Epithelial cell of proximal tubule (primary cell): ENCODE results near the gene PROSER3. TPM values are rescaled to one million over a fixed set of nuclear protein-coding genes. Genes with fewer than 3 reads are reported as not detected.
A peak's percentile ranks its signal among the peaks of the same experiment; 100 is the strongest.

Experiments used
- DNase-seq: peaks from one replicate; pipeline ENCODE4 v3.0.0-alpha.2; 2011; ENCODE audit warnings: low read depth
- H3K4me3 ChIP-seq: 2 replicates; pipeline ENCODE4 v1.5.1; 2011; ENCODE audit warnings: low read depth, mild to moderate bottlenecking, low read length
- total RNA-seq: library from RNA; depleted of rRNA; stranded (reverse); fragments of >200 nt; gene quantifications from 2 replicates; pipeline ENCODE4 v1.2.3, GENCODE V29; 2015
- TF ChIP-seq, protein P1 (sequence below): conservative IDR thresholded peaks from 2 replicates; pipeline ENCODE4 v1.5.1; 2012; ENCODE audit warnings: low read depth, mild to moderate bottlenecking, low read length

The PROSER3 gene
- total RNA-seq, 1 donor from 2014 or later = 14.7 TPM

DNA sequence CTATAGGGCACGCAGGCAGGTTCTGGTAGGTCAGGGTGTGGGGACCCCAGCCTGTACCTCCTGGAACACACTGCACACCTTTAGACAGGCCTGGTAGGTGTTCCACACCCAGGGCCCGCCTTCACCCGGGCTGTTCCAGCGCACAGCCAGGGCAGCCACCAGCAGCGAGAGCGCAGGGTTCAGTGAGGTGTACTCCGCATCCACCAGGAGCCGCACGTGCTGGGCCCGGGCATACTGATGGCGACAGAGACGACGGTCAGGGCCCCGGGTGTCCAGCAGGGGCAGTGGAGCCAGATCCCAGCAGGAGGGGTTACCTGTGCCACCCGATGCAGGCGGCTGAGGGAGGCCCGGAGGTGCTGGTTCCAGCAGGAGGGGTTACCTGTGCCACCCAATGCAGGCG, 48.6 kb downstream of the PROSER3 start:
- TF ChIP-seq, protein P1, sequence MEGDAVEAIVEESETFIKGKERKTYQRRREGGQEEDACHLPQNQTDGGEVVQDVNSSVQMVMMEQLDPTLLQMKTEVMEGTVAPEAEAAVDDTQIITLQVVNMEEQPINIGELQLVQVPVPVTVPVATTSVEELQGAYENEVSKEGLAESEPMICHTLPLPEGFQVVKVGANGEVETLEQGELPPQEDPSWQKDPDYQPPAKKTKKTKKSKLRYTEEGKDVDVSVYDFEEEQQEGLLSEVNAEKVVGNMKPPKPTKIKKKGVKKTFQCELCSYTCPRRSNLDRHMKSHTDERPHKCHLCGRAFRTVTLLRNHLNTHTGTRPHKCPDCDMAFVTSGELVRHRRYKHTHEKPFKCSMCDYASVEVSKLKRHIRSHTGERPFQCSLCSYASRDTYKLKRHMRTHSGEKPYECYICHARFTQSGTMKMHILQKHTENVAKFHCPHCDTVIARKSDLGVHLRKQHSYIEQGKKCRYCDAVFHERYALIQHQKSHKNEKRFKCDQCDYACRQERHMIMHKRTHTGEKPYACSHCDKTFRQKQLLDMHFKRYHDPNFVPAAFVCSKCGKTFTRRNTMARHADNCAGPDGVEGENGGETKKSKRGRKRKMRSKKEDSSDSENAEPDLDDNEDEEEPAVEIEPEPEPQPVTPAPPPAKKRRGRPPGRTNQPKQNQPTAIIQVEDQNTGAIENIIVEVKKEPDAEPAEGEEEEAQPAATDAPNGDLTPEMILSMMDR = no peak
- no peak for DNase-seq
- no peak overlapping the region for H3K4me3 ChIP-seq

DNA sequence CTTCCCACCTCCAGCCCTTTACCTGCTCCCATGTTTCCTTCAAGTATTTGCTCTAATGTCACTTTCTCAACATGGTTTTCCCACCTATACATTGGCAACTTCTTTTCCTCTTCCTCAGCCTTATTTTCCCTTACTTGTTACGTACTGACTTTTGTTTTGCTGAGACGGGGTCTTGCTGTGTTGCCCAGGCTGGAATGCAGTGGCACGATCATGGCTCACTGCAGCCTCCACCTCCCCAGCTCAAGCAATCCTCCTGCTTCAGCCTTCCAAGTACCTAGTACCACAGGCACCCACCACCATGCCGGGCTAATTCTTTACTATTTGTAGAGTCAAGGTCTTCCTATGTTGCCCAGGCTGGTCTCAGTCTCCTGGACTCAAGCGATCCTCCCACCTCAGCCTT, 49.7 kb downstream of the PROSER3 start:
- H3K4me3 ChIP-seq = no peak overlapping the region
- no peak for DNase-seq
- TF ChIP-seq, protein P1 = no peak

DNA sequence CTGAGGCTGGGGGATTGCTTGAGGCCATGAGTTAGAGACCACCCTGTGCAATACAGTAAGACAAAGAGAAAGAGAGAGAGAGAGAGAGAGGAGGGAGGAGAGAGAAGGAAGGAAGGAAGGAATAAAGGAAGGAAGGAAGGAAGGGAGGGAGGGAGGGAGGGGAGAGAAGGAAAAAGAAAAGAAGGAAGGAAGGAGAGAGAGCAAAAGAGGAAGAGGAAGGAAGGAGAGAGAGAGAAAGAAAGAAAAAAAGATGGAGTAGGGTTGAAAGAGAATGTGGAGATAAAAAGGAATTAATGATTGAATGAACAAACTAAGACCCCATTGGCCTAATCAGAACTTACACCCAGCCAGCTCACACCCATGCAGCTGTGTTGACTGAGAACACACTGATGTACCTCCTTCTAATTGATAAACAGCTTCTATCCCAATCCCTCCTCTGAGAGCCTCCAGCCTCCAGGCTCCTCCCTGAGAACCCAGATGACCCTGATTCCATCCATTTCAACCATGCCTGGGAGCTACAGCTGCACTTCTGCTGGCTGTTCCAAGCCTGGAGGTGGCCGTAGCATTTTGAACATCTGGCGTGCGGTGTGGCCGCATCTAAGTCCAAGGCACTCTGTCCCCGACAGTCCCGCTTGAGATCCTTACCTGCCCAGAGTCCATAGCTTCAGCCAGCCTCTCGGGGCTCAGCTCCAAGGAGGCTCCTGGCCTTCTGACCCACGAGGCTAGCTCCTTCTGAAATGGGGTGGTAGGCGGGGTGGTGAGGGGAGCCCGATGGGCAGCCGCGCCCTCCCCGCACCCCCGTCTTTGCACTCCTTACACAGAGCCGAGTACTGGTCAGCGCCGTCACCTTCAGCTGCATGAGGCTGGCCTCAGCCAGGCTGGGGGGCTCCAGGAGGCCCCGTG, 53.6 kb downstream of the PROSER3 start:
- peak overlapping the region; percentile 38 for H3K4me3 ChIP-seq
- TF ChIP-seq, protein P1 = no peak
- DNase-seq = no peak

DNA sequence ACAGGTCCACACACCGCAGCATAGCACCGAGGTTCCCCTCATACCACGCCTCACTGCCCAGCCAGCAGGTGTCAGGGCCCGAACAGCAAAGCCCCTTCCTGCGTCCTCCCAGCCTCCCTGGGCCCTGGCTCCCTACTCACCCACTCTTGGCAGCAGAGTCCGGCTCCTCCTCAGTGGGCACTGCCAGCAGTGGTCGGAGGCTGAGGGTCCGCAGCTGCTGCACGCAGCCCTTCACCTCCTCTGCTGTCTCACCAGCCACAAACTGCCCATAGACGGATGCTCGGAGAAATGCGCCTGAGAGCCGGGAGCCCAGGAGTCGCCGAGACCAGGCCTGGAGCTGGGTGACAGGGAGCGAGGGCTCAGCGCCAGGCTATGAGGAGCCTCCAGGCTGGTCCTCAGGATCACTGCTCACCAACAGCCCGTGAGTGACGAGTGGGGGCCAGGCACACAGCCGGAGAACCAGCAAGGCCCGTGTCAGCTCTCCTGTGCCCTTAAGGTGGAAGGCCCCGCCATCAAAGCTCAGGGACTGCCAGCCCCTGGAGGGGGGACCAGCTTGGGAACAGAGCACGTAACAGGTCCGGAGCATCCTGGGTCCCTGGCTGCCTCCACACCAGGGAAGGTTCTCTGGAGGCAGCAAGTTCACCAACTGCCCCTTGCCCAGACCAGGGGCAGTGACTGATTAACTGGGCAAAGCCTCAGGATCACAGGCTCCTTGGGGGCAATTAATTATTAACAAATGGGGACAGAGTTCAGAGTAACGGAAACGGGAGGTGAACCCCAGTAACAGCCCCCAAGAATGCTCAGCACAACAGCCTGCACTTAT, 54.5 kb downstream of the PROSER3 start, which contains the start of gene PRODH2:
TSS of gene PRODH2 (minus strand) at position 626 of the 823 bp plus-strand sequence. CDS start at position 586, 40 bp downstream.
- DNase-seq = no peak
- TF ChIP-seq, protein P1 = peak; percentile 13
- H3K4me3 ChIP-seq = peak within 1 kb of the TSS; percentile 38

DNA sequence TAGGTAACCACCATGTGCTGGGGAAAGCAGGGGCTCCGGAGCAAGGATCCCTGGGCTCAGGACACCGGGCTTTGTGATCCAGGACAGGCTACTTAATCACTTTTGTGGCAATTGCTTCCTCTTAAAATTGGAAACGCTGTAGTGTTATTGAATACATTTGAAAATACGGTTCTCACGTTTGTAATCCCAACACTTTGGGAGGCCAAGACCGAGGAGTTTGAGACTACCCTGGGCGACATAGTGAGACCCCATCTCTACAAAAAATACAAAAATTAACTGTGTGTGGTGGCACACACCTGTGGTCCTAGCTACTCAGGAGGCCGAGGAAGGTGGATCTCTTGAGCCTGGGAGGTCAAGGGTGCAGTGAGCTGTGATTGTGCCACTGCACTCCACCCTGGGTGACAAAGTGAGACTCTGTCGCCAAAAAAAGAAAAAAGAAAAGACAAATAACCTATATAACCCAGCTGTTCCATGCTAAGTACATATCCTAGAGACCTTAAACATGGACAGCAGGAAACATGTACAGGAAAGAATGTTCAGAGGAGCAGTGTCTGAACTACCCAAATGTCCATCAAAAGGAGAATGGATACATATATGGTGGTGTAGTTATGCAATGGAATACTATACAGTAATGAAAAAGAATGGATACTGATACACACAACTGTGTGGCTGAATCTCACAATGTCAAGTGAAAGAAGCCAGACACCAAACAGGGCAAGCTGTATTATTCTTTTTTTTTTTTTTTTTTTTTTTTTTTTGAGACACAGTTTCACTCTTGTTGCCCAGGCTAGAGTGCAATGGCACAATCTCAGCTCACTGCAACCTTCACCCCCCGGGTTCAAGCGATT, 55.3 kb downstream of the PROSER3 start:
- DNase-seq = no peak
- H3K4me3 ChIP-seq = no peak overlapping the region
- TF ChIP-seq, protein P1 = no peak

DNA sequence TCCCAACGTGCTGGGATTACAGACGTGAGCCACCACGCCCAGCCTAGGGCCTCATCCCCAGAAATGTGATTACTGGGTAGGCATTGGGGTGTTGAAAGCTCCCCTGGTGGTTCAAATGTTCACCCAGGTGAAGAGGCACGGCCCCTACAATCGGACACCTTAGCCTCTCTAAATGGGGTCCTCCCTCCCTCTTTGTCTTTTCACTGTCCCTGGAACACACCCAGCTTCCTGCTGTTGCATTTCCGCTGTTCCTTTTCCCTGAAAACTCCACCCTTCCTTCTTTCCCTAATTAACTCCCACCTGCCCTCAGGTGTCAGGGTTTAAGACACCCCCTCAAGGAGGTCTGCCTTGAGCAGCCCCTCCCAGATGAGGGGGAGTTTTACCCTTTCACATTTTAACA, 58.3 kb downstream of the PROSER3 start:
- no peak overlapping the region for H3K4me3 ChIP-seq
- TF ChIP-seq, protein P1 = no peak
- DNase-seq = no peak
